ENCODE measurements around the gene KDM4E.

DNA sequence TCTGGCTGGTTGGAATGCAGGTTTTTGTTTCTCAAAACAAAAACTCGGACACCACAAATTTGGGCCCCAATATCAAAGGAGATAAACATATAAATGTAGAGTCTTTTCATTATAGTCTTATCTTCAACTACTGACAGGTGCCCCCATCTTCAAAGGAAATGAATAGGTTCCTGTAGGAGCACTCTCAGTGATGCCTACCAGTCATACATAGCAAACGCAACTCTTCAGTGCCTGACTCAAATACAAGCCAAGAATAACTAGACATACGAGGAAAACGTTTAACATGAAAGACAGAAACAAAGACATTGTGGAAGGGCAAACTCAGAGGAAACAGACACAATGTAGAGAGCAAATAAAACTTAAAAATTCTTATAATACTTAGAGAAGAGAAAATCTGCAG is 37.7 kb upstream of the KDM4E start:
- TF ChIP-seq POLR2AphosphoS5 (IDR thresholded peaks at IDR 0.05; ENCODE audit: low read depth, low read length): no peak
- no peak for TF ChIP-seq POLR2A (IDR thresholded peaks at IDR 0.05; ENCODE audit: low read depth, low read length)
- TF ChIP-seq TAF1 (IDR thresholded peaks at IDR 0.05; ENCODE audit: borderline replicate concordance, low read depth, low read length): no peak

Measured in GM12892 (cell line).